ENCODE data around the gene TPCN2.

Gene TPCN2

GRCh38 chr11:69004411-69005182 lies 44.1 kb upstream of the TPCN2 start:
- TF ChIP-seq CTCF (IDR thresholded peaks at IDR 0.05) = no peak
- Histone ChIP-seq H3K4me3 (ENCODE audit: low read depth in 1 of 2, low read length in 1 of 2) (no peak overlapping the region), H3K27me3 (peaks cover 53% of the 10 kb centered on the region), H3K36me3 (no peaks in the 10 kb centered on the region), H3K27ac (no peak overlapping the region), H3K4me1 (ENCODE audit: control insufficient read depth in 1 of 2, insufficient read depth in 1 of 2, low read depth in 1 of 2, low read length in 1 of 2) (no peaks in the 10 kb centered on the region), H3K9me3 (no peaks in the 10 kb centered on the region)

- H3K9me3 ChIP-seq = no peaks in the 10 kb centered on the region
- TF ChIP-seq CTCF (IDR thresholded peaks at IDR 0.05) = no peak
- H3K36me3 ChIP-seq = no peaks in the 10 kb centered on the region
Observed at GRCh38 chr11:69005183-69005630, 43.5 kb upstream of the TPCN2 start.

GRCh38 chr11:69005631-69006368 lies 42.9 kb upstream of the TPCN2 start:
- H3K36me3 ChIP-seq = no peaks in the 10 kb centered on the region
- no peak overlapping the region for H3K27ac ChIP-seq
- H3K27me3 ChIP-seq = peaks cover 66% of the 10 kb centered on the region
- TF ChIP-seq CTCF (IDR thresholded peaks at IDR 0.05) = no peak
- H3K4me3 ChIP-seq (ENCODE audit: low read depth in 1 of 2, low read length in 1 of 2) = no peak overlapping the region
- no peaks in the 10 kb centered on the region for H3K4me1 ChIP-seq (ENCODE audit: control insufficient read depth in 1 of 2, insufficient read depth in 1 of 2, low read depth in 1 of 2, low read length in 1 of 2)
- H3K9me3 ChIP-seq = no peaks in the 10 kb centered on the region

More at GRCh38 chr11:69005183-69005630, 43.5 kb upstream of the TPCN2 start:
- no peak overlapping the region for H3K4me3 ChIP-seq (ENCODE audit: low read depth in 1 of 2, low read length in 1 of 2)
- peaks cover 60% of the 10 kb centered on the region for H3K27me3 ChIP-seq
- H3K27ac ChIP-seq = no peak overlapping the region
- H3K4me1 ChIP-seq (ENCODE audit: control insufficient read depth in 1 of 2, insufficient read depth in 1 of 2, low read depth in 1 of 2, low read length in 1 of 2) = no peaks in the 10 kb centered on the region

GRCh38 chr11:69006816-69007215 lies 41.9 kb upstream of the TPCN2 start:
- TF ChIP-seq CTCF (IDR thresholded peaks at IDR 0.05) = no peak
- no peaks in the 10 kb centered on the region for H3K4me1 ChIP-seq (ENCODE audit: control insufficient read depth in 1 of 2, insufficient read depth in 1 of 2, low read depth in 1 of 2, low read length in 1 of 2)

GRCh38 chr11:69007975-69008381 lies 40.8 kb upstream of the TPCN2 start:
- Histone ChIP-seq H3K4me3 (ENCODE audit: low read depth in 1 of 2, low read length in 1 of 2) (no peak overlapping the region), H3K4me1 (ENCODE audit: control insufficient read depth in 1 of 2, insufficient read depth in 1 of 2, low read depth in 1 of 2, low read length in 1 of 2) (peaks cover 0 to 7% of the 10 kb centered on the region in 2 experiments), H3K9me3 (no peaks in the 10 kb centered on the region), H3K27ac (no peak overlapping the region), H3K36me3 (no peaks in the 10 kb centered on the region), H3K27me3 (peaks cover 87% of the 10 kb centered on the region)
- no peak for TF ChIP-seq CTCF (IDR thresholded peaks at IDR 0.05)

More at GRCh38 chr11:69006816-69007215, 41.9 kb upstream of the TPCN2 start:
- H3K9me3 ChIP-seq = no peaks in the 10 kb centered on the region
- no peak overlapping the region for H3K4me3 ChIP-seq (ENCODE audit: low read depth in 1 of 2, low read length in 1 of 2)
- H3K36me3 ChIP-seq = no peaks in the 10 kb centered on the region
- H3K27me3 ChIP-seq = peaks cover 76% of the 10 kb centered on the region
- H3K27ac ChIP-seq = no peak overlapping the region
